Panc1 (cell line): ENCODE measurements around the gene STARD10.

Source experiments
- CTCF ChIP-seq: fragments of 450-650 bp; IDR thresholded peaks from 2 replicates; pipeline ENCODE4 v1.5.1; 2017; ENCODE audit warnings: mild to moderate bottlenecking
- POLR2AphosphoS5 ChIP-seq: IDR thresholded peaks from 2 replicates; pipeline ENCODE4 v1.6.1; 2012; ENCODE audit warnings: mild to moderate bottlenecking, low read depth, low read length, moderate library complexity
- REST ChIP-seq, 2 experiments: IDR thresholded peaks; 2 replicates each; pipeline ENCODE4 v1.6.1; 2011 to 2012; ENCODE audit warnings: low read depth in 2 of 2, control low read depth in 1 of 2, low read length in 1 of 2, mild to moderate bottlenecking in 1 of 2, moderate library complexity in 1 of 2; ENCODE audit not compliant: insufficient read depth in 1 of 2

- TF ChIP-seq CTCF, result no peak
- TF ChIP-seq POLR2AphosphoS5, result no peak
- TF ChIP-seq REST (IDR thresholded peaks at IDR 0.05; ENCODE audit: insufficient read depth in 1 of 2, low read depth in 2 of 2, low read length in 1 of 2), result no peak
These were observed 41.1 kb upstream of the STARD10 start for GRCh38 chr11:72834905-72835304.
